Heart left ventricle (tissue), 16 donors: ENCODE measurements around the gene TRIM16. TPM values are rescaled to one million over a fixed set of nuclear protein-coding genes. Genes with fewer than 3 reads are reported as not detected.
"Not testable (repeated sequence)": the region's sequence is repeated elsewhere in the genome, so short reads cannot be mapped to it uniquely, and the experiment has no call there.

Experiments
- ATAC-seq, 4 donors: fragments of 200-7000 bp; cut with Tn5 transposase; one replicate each; pipeline ENCODE4 v1.9.1; 2020 to 2022; ENCODE audit warnings: moderate library complexity in 4 of 4, mild to moderate bottlenecking in 3 of 4, moderate number of reproducible peaks in 1 of 4
- DNase-seq, 5 donors: peaks; one replicate each; pipeline ENCODE4 v3.0.0-alpha.2; 2020
- H3K27ac ChIP-seq, 12 donors: fragments of 200-600 bp; sonication (generic) in 4 of 12; one replicate each; pipeline versions ENCODE4 v1.5.0 to v1.8.0; 2016 to 2022; ENCODE audit warnings: mild to moderate bottlenecking in 2 of 12
- H3K27me3 ChIP-seq, 9 donors: fragments of 200-600 bp; sonication (generic) in 2 of 9; one replicate each; pipeline versions ENCODE4 v1.5.1 to v1.8.0; 2016 to 2022; ENCODE audit warnings: mild to moderate bottlenecking in 3 of 9
- H3K36me3 ChIP-seq, 9 donors: fragments of 200-600 bp; sonication (generic) in 2 of 9; one replicate each; pipeline versions ENCODE4 v1.5.0 to v1.8.0; 2018 to 2022; ENCODE audit warnings: mild to moderate bottlenecking in 2 of 9
- H3K4me1 ChIP-seq, 12 donors: fragments of 200-600 bp; sonication (generic) in 4 of 12; one replicate each; pipeline versions ENCODE4 v1.5.0 to v1.8.0; 2016 to 2022; ENCODE audit warnings: mild to moderate bottlenecking in 3 of 12
- H3K4me3 ChIP-seq, 12 donors: fragments of 200-600 bp; sonication (generic) in 4 of 12; one replicate each; pipeline versions ENCODE4 v1.5.0 to v1.8.0; 2017 to 2022; ENCODE audit warnings: mild to moderate bottlenecking in 9 of 12, moderate library complexity in 4 of 12
- H3K9me3 ChIP-seq, 12 donors: fragments of 200-600 bp; sonication (generic) in 4 of 12; one replicate each; pipeline versions ENCODE4 v1.5.0 to v1.8.0; 2016 to 2022; ENCODE audit warnings: mild to moderate bottlenecking in 1 of 12
- WGBS, 4 donors: extraction: QIAGEN DNeasy Blood & Tissue Kit in 2 of 4; methylation state at CpG; one replicate each; pipeline versions ENCODE4 v1.1.5 to v1.1.7; 2013 to 2018; 5-methylcytosine and 5-hydroxymethylcytosine counted together
- intact Hi-C, 10 donors: fragments of 100-400 bp; cut with DNase I; formaldehyde crosslinking; loops; one replicate each; pipeline versions ENCODE4 v1.11.1 to v1.14.2; 2022
- polyA plus RNA-seq, 2 donors: library from polyadenylated mRNA; stranded (reverse); fragments of 200-250 nt; gene quantifications; one replicate each; pipeline ENCODE4 v1.2.3, GENCODE V29; 2013
- total RNA-seq, 9 donors: library from RNA; depleted of rRNA in 2 of 9; stranded (reverse); fragments of >200 nt in 2 of 9; fragmentation: NEBNext Ultra II Directional in 3 of 9; extraction: Animal tissue kit (Norgen Biotek cat#: 25700) in 3 of 9; gene quantifications; one replicate each; pipeline versions ENCODE4 v1.1.0 to v1.2.4, GENCODE V29; 2016 to 2023
- donor health status: ischemic (EF 13 %, LVEDD 7.1; RV severe dilation, severe dysfunction).
- donor health status: healthy with polysubstance abuse.
- donor health status: DM: no; HTN: yes; CAD: no.
- donor health status: DM: no; HTN: no; CAD: no.
- donor health status: ischemic (EF 25% LVEDD 6.9; RV normal size, moderate dysfunction).
- donor health status: ischemic (EF 25% LVEDD 5.7; RV mildly dilated, moderate dysfunction).
- donor health status: healthy.
- donor health status: DM: yes; HTN: yes; CAD: no.
- donor health status: ischemic (EF 35%, LVEDD 5.7; RV mildly dilated, moderate dysfunction).
- donor health status: nonischemic (EF 11% LVEDD 7.7; RV severe dilation, severe dysfunction).
- donor health status: DM: yes; HTN: yes; CAD: no.
- donor health status: PGD.
- donor health status: ischemic (EF 29% LVEDD 5.4; RV normal size, mild dysfunction).
- donor health status: nonischemic (EF 23%, LVEDD 6.1; RV moderate dilation, normal function).

TRIM16 gene
- total and polyA plus RNA-seq, 11 donors, result 8.4 to 33.9 (median 23.2) TPM

DNA sequence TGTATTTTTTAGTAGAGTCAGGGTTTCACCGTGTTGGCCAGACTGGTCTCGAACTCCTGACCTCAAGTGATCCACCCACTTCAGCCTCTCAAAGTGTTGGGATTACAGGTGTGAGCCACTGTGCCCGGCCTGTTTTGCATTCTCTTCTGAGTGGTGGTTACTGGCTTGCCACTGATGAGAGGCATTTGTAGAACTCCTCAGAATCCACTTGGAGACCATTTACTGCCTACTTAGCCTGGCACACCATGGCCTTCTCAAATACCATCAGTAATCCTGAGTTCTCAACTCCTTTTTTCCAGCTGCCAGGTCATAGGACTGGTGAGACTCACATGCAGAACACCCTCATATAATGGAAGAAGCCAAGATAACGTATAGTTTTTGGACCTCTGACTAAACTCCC is 42.1 kb downstream of the TRIM16 start:
- 94 to 98% (median 97%) methylated on average over 2 to 4 of the region's 4 CpGs for WGBS, 4 donors
- peaks cover 0 to 19% (median 10%) of the 10 kb centered on the region in 12 donors for H3K4me1 ChIP-seq
- H3K27me3 ChIP-seq, H3K27ac ChIP-seq, ATAC-seq, H3K9me3 ChIP-seq, DNase-seq, H3K36me3 ChIP-seq, intact Hi-C loops: not testable (repeated sequence)
- peak overlapping the region in 2 of 12 donors; percentile 2 to 12 for H3K4me3 ChIP-seq

DNA sequence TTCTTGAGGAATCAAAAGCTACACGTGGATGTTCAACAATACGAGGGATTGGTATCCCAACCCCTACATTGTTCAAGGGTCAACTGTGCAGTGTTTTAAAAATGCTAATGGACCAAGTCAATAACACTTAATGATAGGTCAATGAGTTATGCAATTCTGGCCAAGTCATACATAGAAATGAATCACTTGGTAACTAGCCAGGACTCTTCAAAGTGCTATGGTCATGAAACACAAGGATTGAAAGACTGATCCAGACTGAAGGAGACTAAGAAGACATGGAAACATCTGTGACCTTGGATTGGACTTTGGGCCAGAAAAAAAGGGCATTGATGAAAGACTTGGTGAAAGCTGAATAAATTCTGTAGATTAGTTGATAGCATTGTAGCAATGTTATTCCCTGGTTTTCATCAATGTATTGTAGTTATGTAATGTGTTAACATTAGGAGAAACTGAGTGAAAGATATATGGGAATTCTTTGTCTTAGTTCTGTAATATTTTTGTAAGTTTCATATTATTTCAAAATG is 53.1 kb downstream of the TRIM16 start:
- H3K27me3 ChIP-seq, H3K27ac ChIP-seq, intact Hi-C loops, H3K9me3 ChIP-seq, H3K4me1 ChIP-seq, DNase-seq, H3K4me3 ChIP-seq: not testable (repeated sequence)
- 89 to 100% (median 96%) methylated on average over 2 of the region's 2 CpGs for WGBS, 4 donors
- peaks cover 0 to 50% (median 40%) of the 10 kb centered on the region in 9 donors for H3K36me3 ChIP-seq
- peak in 1 of 4 donors; percentile 52 for ATAC-seq

DNA sequence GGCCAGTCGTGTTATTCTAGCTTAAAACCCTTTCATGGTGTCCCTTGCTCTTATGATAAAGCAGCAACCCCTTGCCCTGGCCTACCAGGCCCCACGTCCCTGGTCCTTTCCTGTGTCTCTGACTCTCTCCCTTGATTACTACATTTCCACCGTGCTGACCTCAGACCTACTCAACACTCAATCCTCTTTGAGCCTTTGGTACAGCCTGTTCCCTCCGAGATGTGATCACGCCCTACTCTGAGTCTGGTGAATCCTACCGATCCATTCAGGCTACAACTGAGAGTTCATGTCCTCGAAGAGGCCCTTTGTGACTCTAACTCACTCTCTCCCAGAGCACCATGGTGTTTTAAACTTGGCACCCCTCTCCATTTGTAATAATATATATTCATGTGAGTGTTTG is 54.1 kb downstream of the TRIM16 start:
- peak in 3 of 4 donors; percentile 20 to 66 (median 62) for ATAC-seq
- H3K27me3 ChIP-seq, intact Hi-C loops, H3K9me3 ChIP-seq, H3K4me1 ChIP-seq, H3K27ac ChIP-seq, H3K4me3 ChIP-seq, DNase-seq: not testable (repeated sequence)
- WGBS, 4 donors, result 90 to 93% (median 91%) methylated on average over 7 of the region's 7 CpGs
- H3K36me3 ChIP-seq, result peaks cover 0 to 50% (median 40%) of the 10 kb centered on the region in 9 donors

DNA sequence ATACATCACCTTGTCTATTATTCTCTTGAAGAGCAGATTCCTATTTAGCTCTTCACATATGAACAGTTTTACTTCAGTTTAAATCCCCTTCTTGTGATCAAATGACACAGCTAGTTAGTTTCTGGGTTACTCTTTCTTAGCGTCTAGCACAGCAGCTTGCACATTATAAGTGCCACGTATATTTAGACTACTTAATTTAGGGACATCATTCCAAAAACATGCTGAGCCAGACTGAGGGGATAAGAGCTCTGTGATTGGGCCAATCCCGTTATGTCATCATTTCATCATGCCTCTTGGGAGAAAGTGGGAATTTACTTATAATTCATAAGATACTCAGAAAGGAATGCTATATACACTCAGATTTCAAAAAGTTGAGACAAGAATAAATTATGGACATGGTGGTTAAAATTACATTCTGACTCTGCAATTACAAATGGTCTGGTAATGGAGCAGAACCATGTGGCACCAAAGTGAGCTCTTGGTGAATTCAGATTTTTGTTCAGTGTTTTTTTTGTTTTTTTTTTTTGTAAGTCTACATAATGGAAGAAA is 60.4 kb downstream of the TRIM16 start:
- ATAC-seq, result not testable (repeated sequence)

DNA sequence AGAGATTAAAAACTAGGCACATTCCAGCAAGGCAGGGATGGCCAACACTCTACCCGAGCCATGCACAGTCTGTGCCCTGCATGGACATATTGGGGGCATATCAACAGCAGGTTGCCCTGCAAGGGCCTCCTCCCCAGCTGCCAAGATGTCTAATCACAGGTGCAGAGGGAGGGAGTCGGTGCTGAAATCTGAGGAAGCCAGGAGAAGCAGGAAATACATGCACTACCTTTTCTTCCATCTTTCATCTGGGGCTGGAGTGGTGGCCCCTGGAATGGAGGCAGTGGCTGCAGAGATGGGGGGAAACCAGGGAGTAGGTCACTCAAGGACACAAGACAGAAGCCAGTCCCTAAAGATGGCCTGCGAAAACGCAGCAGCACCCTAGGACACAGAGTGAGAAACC is 60.9 kb downstream of the TRIM16 start:
- H3K4me1 ChIP-seq, DNase-seq, H3K4me3 ChIP-seq, H3K27ac ChIP-seq, H3K9me3 ChIP-seq, intact Hi-C loops, ATAC-seq, H3K36me3 ChIP-seq, H3K27me3 ChIP-seq: not testable (repeated sequence)
- 70 to 83% (median 76%) methylated on average over 2 to 3 of the region's 4 CpGs for WGBS, 4 donors

More for the DNA sequence above, 60.4 kb downstream of the TRIM16 start:
- intact Hi-C loops, H3K27me3 ChIP-seq, H3K9me3 ChIP-seq, H3K4me1 ChIP-seq, DNase-seq, H3K27ac ChIP-seq, H3K4me3 ChIP-seq: not testable (repeated sequence)
- peaks cover 0 to 14% (median 8%) of the 10 kb centered on the region in 9 donors for H3K36me3 ChIP-seq
- WGBS, 4 donors, result 60 to 68% (median 62%) methylated on average over 3 of the region's 3 CpGs

DNA sequence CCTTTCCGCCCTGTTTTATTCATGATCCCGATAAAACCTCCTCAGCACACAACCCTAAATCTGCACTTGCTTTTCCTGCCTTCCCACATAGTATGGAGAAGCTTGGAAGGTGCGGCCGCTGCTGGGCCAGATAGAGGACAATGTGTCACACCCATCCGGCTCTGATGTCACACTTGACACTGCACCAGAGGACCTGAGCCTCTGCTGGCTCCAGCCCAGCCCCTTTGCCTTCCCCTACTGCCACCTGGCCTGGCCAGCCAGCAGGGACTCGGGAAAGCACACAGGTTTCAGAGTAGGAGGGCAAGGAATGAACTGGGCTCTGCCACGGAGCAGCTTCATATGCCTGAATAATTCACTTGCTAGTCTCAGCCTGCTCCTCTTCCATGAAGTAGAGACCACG is 62.0 kb downstream of the TRIM16 start:
- 65 to 89% (median 81%) methylated on average over 5 of the region's 8 CpGs for WGBS, 4 donors

DNA sequence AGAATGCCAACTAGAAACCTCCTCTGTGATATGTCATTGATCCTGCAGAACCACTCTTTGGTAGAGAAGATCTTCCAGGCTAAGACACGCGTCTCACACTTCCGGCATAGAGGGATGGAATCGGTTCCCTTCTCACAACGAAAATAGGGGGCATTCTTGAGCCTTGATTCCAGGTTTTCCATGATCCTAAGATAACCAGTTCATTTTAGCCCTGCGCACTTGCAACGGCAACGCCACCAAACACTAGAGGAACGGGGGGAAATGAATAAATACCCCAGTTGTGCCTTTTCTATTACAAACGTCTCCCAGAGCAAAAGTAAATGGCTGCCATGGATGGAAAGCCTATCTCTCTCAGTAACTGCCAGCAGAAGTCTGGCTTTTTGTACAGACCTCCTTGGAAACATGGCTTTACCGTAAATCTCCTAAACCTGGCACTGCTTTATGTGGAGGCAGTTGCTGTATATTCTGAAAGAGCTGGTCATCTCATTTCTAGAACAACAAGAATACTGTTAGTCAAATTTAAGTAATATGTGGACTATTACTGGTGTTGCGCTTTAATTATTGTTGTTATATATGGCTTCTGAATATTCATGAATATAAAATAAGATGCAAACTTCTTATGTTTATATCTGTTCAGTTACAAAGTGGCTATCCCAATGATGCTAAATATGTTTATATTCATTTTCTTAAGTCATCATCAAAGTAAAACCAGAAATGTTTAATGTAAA is 64.6 kb downstream of the TRIM16 start, which contains the start of gene FBXW10B:
Gene FBXW10B (minus strand): TSS at position 374 of the 728 bp plus-strand sequence. CDS start 192 bp downstream, at position 182.
- H3K27me3 ChIP-seq, intact Hi-C loops, H3K27ac ChIP-seq, DNase-seq, H3K9me3 ChIP-seq, H3K36me3 ChIP-seq, H3K4me1 ChIP-seq: not testable (repeated sequence)
- peak in 3 of 4 donors; percentile 71 to 89 (median 79) for ATAC-seq
- whole genome bisulfite sequencing, 4 donors, result 41 to 54% (median 52%) methylated on average over 8 to 11 of the region's 12 CpGs
- peak within 1 kb of the TSS in 6 of 12 donors; percentile 12 to 47 (median 30) for H3K4me3 ChIP-seq

More for the DNA sequence above, 62.0 kb downstream of the TRIM16 start:
- H3K27ac ChIP-seq, intact Hi-C loops, H3K27me3 ChIP-seq, H3K4me3 ChIP-seq, H3K36me3 ChIP-seq, DNase-seq, H3K4me1 ChIP-seq, H3K9me3 ChIP-seq: not testable (repeated sequence)
- peak in 3 of 4 donors; percentile 22 to 39 (median 32) for ATAC-seq

DNA sequence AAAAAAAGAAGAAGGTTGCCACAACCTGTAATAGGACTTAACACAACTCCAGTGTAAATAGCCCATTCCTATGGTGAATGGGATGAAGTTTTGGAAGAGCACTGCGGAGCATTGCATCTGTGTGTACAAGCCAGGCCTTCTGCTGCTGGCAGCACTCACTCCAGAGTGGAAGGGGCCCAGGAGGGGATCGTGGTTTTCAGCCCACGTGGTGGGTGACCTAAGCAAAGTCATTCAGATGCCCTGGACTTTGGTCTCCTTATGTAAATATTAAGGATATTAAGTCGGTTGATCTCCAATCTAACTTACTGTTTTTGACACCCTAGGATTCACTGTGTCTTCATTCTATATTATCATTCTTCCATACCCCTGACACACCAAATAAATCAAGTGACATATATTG is 67.3 kb downstream of the TRIM16 start:
- not testable (repeated sequence) for H3K4me3 ChIP-seq, H3K36me3 ChIP-seq, ATAC-seq

DNA sequence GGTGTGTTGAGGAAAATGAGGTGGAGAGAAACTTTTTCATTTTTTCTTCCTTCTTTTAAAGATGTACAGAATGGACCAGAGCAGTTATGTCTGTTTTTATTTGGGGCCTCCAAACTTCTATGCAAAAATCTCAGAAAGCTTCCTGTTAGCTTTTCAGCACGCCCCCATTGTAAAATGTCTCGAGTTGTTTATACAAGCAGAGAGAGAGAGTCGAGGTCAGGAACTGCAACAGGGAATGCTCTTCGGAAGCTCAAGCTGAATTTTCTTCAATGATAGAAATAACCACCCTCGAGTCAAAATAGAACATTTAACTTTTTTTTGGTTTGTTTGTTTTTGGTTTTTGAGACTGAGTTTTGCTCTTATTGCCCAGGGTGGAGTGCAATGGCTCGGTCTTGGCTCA is 68.3 kb downstream of the TRIM16 start:
- DNase-seq, ATAC-seq, H3K4me3 ChIP-seq: not testable (repeated sequence)

More for the DNA sequence above, 67.3 kb downstream of the TRIM16 start:
- WGBS, 4 donors, result 63 to 69% (median 66%) methylated on average over 3 to 4 of the region's 4 CpGs
- H3K9me3 ChIP-seq, DNase-seq, intact Hi-C loops, H3K4me1 ChIP-seq, H3K27ac ChIP-seq, H3K27me3 ChIP-seq: not testable (repeated sequence)

DNA sequence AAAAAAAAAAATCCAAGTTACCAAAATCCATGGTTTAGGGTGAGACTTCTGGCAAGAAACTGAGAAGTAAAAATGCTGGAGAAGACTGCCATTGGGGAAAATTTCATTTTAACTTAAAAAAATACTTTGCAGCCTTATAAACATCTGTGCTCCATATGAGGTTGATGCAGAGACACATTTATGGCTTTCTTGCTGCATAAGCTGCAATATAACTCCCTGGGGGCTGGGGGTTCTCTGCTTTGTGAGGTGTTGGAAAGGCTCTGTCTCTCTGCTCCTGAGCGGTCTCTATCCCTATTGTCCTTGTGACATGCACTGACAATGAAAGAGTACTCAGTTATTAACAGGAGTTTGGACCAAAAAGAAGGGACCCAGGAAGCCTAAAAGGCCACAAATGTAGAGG is 71.0 kb downstream of the TRIM16 start:
- not testable (repeated sequence) for H3K36me3 ChIP-seq, H3K4me3 ChIP-seq

More for the DNA sequence above, 68.3 kb downstream of the TRIM16 start:
- H3K4me1 ChIP-seq, H3K27ac ChIP-seq, H3K36me3 ChIP-seq, intact Hi-C loops, H3K27me3 ChIP-seq, H3K9me3 ChIP-seq: not testable (repeated sequence)
- 69 to 78% (median 73%) methylated on average over 6 of the region's 6 CpGs for whole genome bisulfite sequencing, 4 donors

DNA sequence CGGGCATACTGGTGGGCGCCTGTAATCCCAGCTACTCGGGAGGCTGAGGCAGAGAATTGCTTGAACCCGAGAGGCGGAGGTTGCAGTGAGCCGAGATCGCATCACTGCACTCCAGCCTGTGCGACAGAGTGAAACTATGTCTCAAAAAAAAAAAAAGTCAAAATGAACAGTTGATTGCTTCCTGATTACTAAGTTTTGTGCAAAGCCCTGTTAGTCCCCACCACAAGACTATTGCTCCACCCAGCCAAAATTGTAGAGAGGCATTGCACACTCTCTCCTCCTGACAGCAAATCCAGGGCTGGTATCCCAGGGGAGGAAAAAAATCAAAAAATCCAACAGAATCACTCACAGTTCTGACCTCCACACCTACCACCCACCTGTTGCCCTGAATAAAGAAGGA is 91.2 kb downstream of the TRIM16 start:
- H3K27me3 ChIP-seq, ATAC-seq, H3K4me1 ChIP-seq, H3K27ac ChIP-seq, DNase-seq, H3K36me3 ChIP-seq, intact Hi-C loops, H3K4me3 ChIP-seq, H3K9me3 ChIP-seq: not testable (repeated sequence)
- 74 to 95% (median 93%) methylated on average over 2 to 8 of the region's 8 CpGs for WGBS, 4 donors

More for the DNA sequence above, 71.0 kb downstream of the TRIM16 start:
- WGBS, 4 donors, result 91 to 98% (median 97%) methylated on average over 1 of the region's 1 CpG; no CpG with 5 or more reads in 1 of the 4 donors
- H3K27me3 ChIP-seq, H3K4me1 ChIP-seq, H3K27ac ChIP-seq, H3K9me3 ChIP-seq, intact Hi-C loops, ATAC-seq, DNase-seq: not testable (repeated sequence)
